ENCODE measurements around the gene GRPEL2.
A peak's percentile ranks its signal among the peaks of the same experiment; 100 is the strongest.

GRPEL2 gene

DNA sequence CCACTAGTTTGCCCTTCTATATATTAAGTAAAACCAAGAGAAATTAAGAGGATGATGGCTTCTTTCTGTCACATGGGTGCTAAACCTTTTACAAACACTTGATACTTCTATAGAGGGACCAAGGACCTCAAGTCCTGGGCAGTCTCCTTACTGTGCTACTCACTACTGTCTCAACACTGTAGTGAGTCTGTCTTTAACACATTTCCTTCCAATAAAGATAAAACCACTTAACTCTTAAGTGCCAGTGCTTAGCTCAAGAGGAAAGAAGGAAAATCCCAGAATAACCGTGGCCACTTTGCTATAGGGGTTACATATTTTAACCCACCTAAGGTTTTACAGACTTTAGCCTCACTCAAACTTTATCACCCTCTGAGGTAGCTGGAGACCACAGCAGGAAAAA is 4.4 kb upstream of the GRPEL2 start:
- TF ChIP-seq CTCF (IDR thresholded peaks at IDR 0.05; ENCODE audit: borderline replicate concordance, insufficient read depth, low read depth, low read length), result no peak
- H3K4me3 ChIP-seq (ENCODE audit: low read depth, low read length), result no peak overlapping the region

- no peak for TF ChIP-seq CTCF (IDR thresholded peaks at IDR 0.05; ENCODE audit: borderline replicate concordance, insufficient read depth, low read depth, low read length)
- no peak overlapping the region for H3K4me3 ChIP-seq (ENCODE audit: low read depth, low read length)
These were observed 3.4 kb upstream of the GRPEL2 start for GRCh38 chr5:149341876-149342275.

- no peak overlapping the region for H3K4me3 ChIP-seq (ENCODE audit: low read depth, low read length)
- TF ChIP-seq CTCF (IDR thresholded peaks at IDR 0.05; ENCODE audit: borderline replicate concordance, insufficient read depth, low read depth, low read length), result no peak
These were observed 1.1 kb upstream of the GRPEL2 start for GRCh38 chr5:149344151-149344550.

DNA sequence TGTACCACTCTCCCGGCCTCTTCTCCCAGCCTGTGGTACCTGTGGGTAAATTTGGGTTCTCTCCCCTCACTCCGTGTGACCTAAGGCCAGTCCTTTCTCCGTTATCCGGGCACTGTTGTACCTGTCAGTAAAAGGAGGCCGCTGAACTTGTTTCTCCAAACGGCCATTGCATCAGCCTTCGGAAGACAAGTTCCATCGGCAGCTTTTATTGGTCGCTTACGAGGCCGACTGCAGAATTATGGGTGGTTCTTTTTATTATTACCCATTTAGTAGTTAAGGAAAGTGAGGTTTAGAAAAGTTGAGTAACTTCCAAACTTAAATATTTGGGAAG is 558 bp downstream of the GRPEL2 start:
- peak overlapping the region; percentile 98 for H3K4me3 ChIP-seq (ENCODE audit: low read depth, low read length)
- no peak for TF ChIP-seq CTCF (IDR thresholded peaks at IDR 0.05; ENCODE audit: borderline replicate concordance, insufficient read depth, low read depth, low read length)

GRCh38 chr5:149348518-149348917 is 3.2 kb downstream of the GRPEL2 start:
- TF ChIP-seq CTCF (IDR thresholded peaks at IDR 0.05; ENCODE audit: borderline replicate concordance, insufficient read depth, low read depth, low read length), result no peak
- no peak overlapping the region for H3K4me3 ChIP-seq (ENCODE audit: low read depth, low read length)

GRCh38 chr5:149349382-149349781 is 4.1 kb downstream of the GRPEL2 start:
- H3K4me3 ChIP-seq (ENCODE audit: low read depth, low read length), result no peak overlapping the region
- TF ChIP-seq CTCF (IDR thresholded peaks at IDR 0.05; ENCODE audit: borderline replicate concordance, insufficient read depth, low read depth, low read length), result no peak

DNA sequence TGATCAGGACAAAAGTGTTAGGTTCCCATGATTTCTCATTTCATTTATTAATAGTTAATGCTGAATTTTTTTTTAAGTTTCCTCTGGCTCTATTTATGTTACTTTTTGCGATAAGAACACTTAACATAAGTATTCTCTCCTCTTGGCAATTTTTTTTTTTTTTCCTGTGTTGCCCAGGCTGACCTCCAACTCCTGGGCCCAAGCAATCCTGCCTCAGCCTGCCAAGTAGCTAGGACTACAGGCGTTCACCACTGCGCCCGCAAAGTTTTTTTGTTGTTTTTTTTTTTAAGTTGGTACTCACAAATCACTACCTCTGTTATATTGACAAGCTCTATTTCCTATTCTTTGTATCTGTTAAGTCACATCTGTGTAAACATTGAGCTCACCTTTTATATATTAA is 6.9 kb downstream of the GRPEL2 start:
- no peak for TF ChIP-seq CTCF (IDR thresholded peaks at IDR 0.05; ENCODE audit: borderline replicate concordance, insufficient read depth, low read depth, low read length)
- H3K4me3 ChIP-seq (ENCODE audit: low read depth, low read length), result no peak overlapping the region
